ENCODE data around the gene PDE11A. TPM values are rescaled to one million over a fixed set of nuclear protein-coding genes. Genes with fewer than 3 reads are reported as not detected.

PDE11A gene
- total RNA-seq, 4 donors from 2014 or later: 0.85 to 2.3 (median 2.1) TPM; not detected in 1

GRCh38 chr2:177711483-177712265 lies 360.9 kb downstream of the PDE11A start:
- no peak for DNase-seq
- H3K4me1 ChIP-seq: no peaks in the 10 kb centered on the region

GRCh38 chr2:177710889-177711288 lies 361.7 kb downstream of the PDE11A start:
- TF ChIP-seq CTCF (IDR thresholded peaks at IDR 0.05): no peak
- no peak for TF ChIP-seq POLR2A (IDR thresholded peaks at IDR 0.05)

More at GRCh38 chr2:177711483-177712265, 360.9 kb downstream of the PDE11A start:
- Histone ChIP-seq H3K27ac (peak overlapping the region in 1 of 2 donors; percentile 26), H3K4me3 (no peak overlapping the region), H3K36me3 (no peaks in the 10 kb centered on the region), H3K9me3 (no peaks in the 10 kb centered on the region), H3K27me3 (no peaks in the 10 kb centered on the region)
- intact Hi-C loops (cut with DNase I; ENCODE audit: low total_unique reads): no loop called here
- TF ChIP-seq POLR2A (IDR thresholded peaks at IDR 0.05): no peak
- TF ChIP-seq CTCF (IDR thresholded peaks at IDR 0.05): no peak

GRCh38 chr2:177709986-177710401 lies 362.6 kb downstream of the PDE11A start:
- Histone ChIP-seq H3K36me3 (no peaks in the 10 kb centered on the region), H3K27me3 (no peaks in the 10 kb centered on the region), H3K4me3 (no peak overlapping the region), H3K27ac (no peak overlapping the region), H3K4me1 (no peaks in the 10 kb centered on the region), H3K9me3 (no peaks in the 10 kb centered on the region)
- no peak for DNase-seq
- intact Hi-C loops (cut with DNase I; ENCODE audit: low total_unique reads): no loop called here
- TF ChIP-seq POLR2A (IDR thresholded peaks at IDR 0.05) (no peak), CTCF (IDR thresholded peaks at IDR 0.05) (no peak)

More at GRCh38 chr2:177710889-177711288, 361.7 kb downstream of the PDE11A start:
- Histone ChIP-seq H3K27ac (no peak overlapping the region), H3K4me3 (no peak overlapping the region), H3K4me1 (no peaks in the 10 kb centered on the region), H3K27me3 (no peaks in the 10 kb centered on the region), H3K9me3 (no peaks in the 10 kb centered on the region), H3K36me3 (no peaks in the 10 kb centered on the region)
- intact Hi-C loops (cut with DNase I; ENCODE audit: low total_unique reads): no loop called here
- no peak for DNase-seq

GRCh38 chr2:177708660-177709444 lies 363.7 kb downstream of the PDE11A start:
- Histone ChIP-seq H3K4me3 (no peak overlapping the region), H3K36me3 (no peaks in the 10 kb centered on the region), H3K4me1 (no peaks in the 10 kb centered on the region), H3K9me3 (no peaks in the 10 kb centered on the region), H3K27ac (no peak overlapping the region), H3K27me3 (no peaks in the 10 kb centered on the region)
- TF ChIP-seq POLR2A (IDR thresholded peaks at IDR 0.05) (no peak), CTCF (IDR thresholded peaks at IDR 0.05) (no peak)
- intact Hi-C loops (cut with DNase I; ENCODE audit: low total_unique reads): no loop called here
- DNase-seq: no peak

GRCh38 chr2:177708106-177708505 lies 364.5 kb downstream of the PDE11A start:
- no peak for TF ChIP-seq CTCF (IDR thresholded peaks at IDR 0.05)
- no peak for TF ChIP-seq POLR2A (IDR thresholded peaks at IDR 0.05)
- no peaks in the 10 kb centered on the region for H3K36me3 ChIP-seq
- no peaks in the 10 kb centered on the region for H3K4me1 ChIP-seq
- intact Hi-C loops (cut with DNase I; ENCODE audit: low total_unique reads): no loop called here
- H3K4me3 ChIP-seq: no peak overlapping the region
- H3K27me3 ChIP-seq: no peaks in the 10 kb centered on the region
- no peak for DNase-seq
- H3K27ac ChIP-seq: no peak overlapping the region
- H3K9me3 ChIP-seq: no peaks in the 10 kb centered on the region

All from uterus (tissue), 4 donors.